Measurements from ENCODE around the gene OTUD7B.

GRCh38 chr1:150006881-150007421, 3.6 kb downstream of the OTUD7B start:
- TF ChIP-seq EZH2 (optimal IDR thresholded peaks at IDR 0.05; ENCODE audit: low read depth, low read length) (no peak), CTCF (IDR thresholded peaks at IDR 0.05; ENCODE audit: low read length) (no peak), EZH2phosphoT487 (IDR thresholded peaks at IDR 0.05; ENCODE audit: low read length) (no peak)
